ENCODE data around the gene CD81. TPM values are rescaled to one million over a fixed set of nuclear protein-coding genes. Genes with fewer than 3 reads are reported as not detected.

CD81 gene
- total RNA-seq, 1 experiment from 2014 or later = 296 TPM

GRCh38 chr11:2422461-2423156 is 45.5 kb downstream of the CD81 start (continued):
- TF ChIP-seq ZBTB33 (IDR thresholded peaks at IDR 0.05; ENCODE audit: extremely low read depth, insufficient replicate concordance, low read length) (no peak), FOSL1 (IDR thresholded peaks at IDR 0.05; ENCODE audit: low read depth) (no peak), ZFX (IDR thresholded peaks at IDR 0.05) (no peak), CBX3 (IDR thresholded peaks at IDR 0.05; ENCODE audit: low read depth) (no peak), TCF7L2 (IDR thresholded peaks at IDR 0.05; ENCODE audit: borderline replicate concordance, extremely low read depth, insufficient read depth, insufficient read length) (no peak), MAX (IDR thresholded peaks at IDR 0.05) (no peak), POLR2A (IDR thresholded peaks at IDR 0.05; ENCODE audit: borderline replicate concordance, extremely low read depth, insufficient read depth, insufficient read length) (no peak)

- Histone ChIP-seq H3K9me2 (ENCODE audit: insufficient read depth) (no peaks in the 10 kb centered on the region), H3K27me3 (ENCODE audit: insufficient read depth, low read length) (no peaks in the 10 kb centered on the region), H3K4me1 (ENCODE audit: control insufficient read depth in 1 of 2, insufficient read depth in 2 of 2, low read length in 2 of 2) (peaks cover 0 to 13% of the 10 kb centered on the region in 2 experiments; a peak in 2 of 4 replicates), H3K4me2 (ENCODE audit: low read length) (no peak overlapping the region), H4K20me1 (ENCODE audit: insufficient read depth) (no peaks in the 10 kb centered on the region), H2AFZ (ENCODE audit: low read depth, low read length, poor library complexity, severe bottlenecking) (no peak overlapping the region), H3K9ac (ENCODE audit: low read length) (no peak overlapping the region), H3K36me3 (ENCODE audit: control insufficient read depth in 1 of 2, insufficient read depth in 2 of 2, low read length in 2 of 2) (no peaks in the 10 kb centered on the region), H3K9me3 (ENCODE audit: control insufficient read depth in 1 of 2, insufficient read depth in 1 of 2, low read depth in 1 of 2, low read length in 2 of 2) (no peaks in the 10 kb centered on the region), H3K79me2 (ENCODE audit: insufficient read depth, low read length) (no peaks in the 10 kb centered on the region), H3K4me3 (replicated peaks in 1 of 2; ENCODE audit: low read depth in 1 of 2, low read length in 2 of 2) (no peak overlapping the region), H3K27ac (ENCODE audit: low read depth, low read length) (no peak overlapping the region)
- no peak for ATAC-seq
- ChIA-PET POLR2A (no interaction called here), CTCF (no interaction called here), RAD21 (ENCODE audit: low non-redundant PET in 1 of 2, low total read pairs in 2 of 2, uncharacterized antibody in 2 of 2, unreplicated experiment in 2 of 2) (no interaction called here)
- intact Hi-C loops (cut with micrococcal nuclease) = no loop called here
- DNase-seq (ENCODE audit: low read depth, low spot score) = no peak
- no TSS peak for BruUV-seq (replicated peaks)
- TF ChIP-seq CTCF (IDR thresholded peaks at IDR 0.05 in 2 of 3, conservative IDR thresholded peaks at IDR 0.05 in 1 of 3; ENCODE audit: borderline replicate concordance in 1 of 3, insufficient read depth in 1 of 3, low read depth in 2 of 3, low read length in 2 of 3) = no peak
- TF ChIP-seq EGR1 (IDR thresholded peaks at IDR 0.05; ENCODE audit: low read depth) = no peak
- no peak for TF ChIP-seq SRF (IDR thresholded peaks at IDR 0.05; ENCODE audit: low read depth)
- no peak for TF ChIP-seq EZH2 (IDR thresholded peaks at IDR 0.05)
- no peak for TF ChIP-seq JUND (IDR thresholded peaks at IDR 0.05)
- TF ChIP-seq POLR2AphosphoS5 (IDR thresholded peaks at IDR 0.05; ENCODE audit: low read depth, low read length) = no peak
- no peak for TF ChIP-seq ZNF274 (IDR thresholded peaks at IDR 0.05; ENCODE audit: low read depth, low read length)
- TF ChIP-seq EZH2phosphoT487 (IDR thresholded peaks at IDR 0.05; ENCODE audit: borderline replicate concordance) = no peak
- no peak for TF ChIP-seq CBX3 (IDR thresholded peaks at IDR 0.05; ENCODE audit: low read depth)
- no peak for TF ChIP-seq ATF3 (IDR thresholded peaks at IDR 0.05)
- no peak for TF ChIP-seq ZBTB33 (IDR thresholded peaks at IDR 0.05; ENCODE audit: extremely low read depth, insufficient replicate concordance, low read length)
- TF ChIP-seq FOSL1 (IDR thresholded peaks at IDR 0.05; ENCODE audit: low read depth) = no peak
- TF ChIP-seq RAD21 (IDR thresholded peaks at IDR 0.05; ENCODE audit: low read depth) = no peak
Measured at GRCh38 chr11:2423157-2424025, 46.3 kb downstream of the CD81 start.

Measured in HCT116 (cell line).